Loucy (cell line): ENCODE data around the gene ZBTB16.

Experiments
- EZH2phosphoT487 ChIP-seq: fragments of 200-600 bp; IDR thresholded peaks from 2 replicates; pipeline ENCODE4 v1.6.1; 2018; ENCODE audit warnings: antibody characterized with exemption, mild to moderate bottlenecking, moderate library complexity, borderline replicate concordance
- TF ChIP-seq, protein P1 (sequence below): fragments of 200-600 bp; sonication (generic); conservative IDR thresholded peaks from 2 replicates; pipeline ENCODE4 v1.5.1; 2014; ENCODE audit warnings: mild to moderate bottlenecking, antibody characterized with exemption, low read length

DNA sequence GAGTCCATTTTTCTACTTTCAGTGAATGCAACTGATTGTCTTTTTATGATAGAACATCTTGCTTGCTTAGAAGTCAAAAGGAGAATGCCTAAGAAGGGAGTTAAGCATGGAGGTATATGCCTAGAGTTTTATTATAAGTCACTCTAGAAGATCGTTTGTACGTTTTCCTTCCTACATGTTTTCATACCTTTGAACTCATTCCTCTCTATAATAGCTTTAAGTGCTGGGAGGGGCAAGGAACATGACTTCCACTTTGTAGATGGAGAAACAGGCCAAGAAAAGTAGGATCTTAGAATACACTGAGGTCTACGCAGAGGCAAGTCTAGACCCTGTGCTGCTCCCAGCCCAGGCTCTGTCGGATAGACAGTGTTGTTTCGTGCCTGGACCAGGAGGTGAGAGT is 114.3 kb downstream of the ZBTB16 start:
- TF ChIP-seq, protein P1, sequence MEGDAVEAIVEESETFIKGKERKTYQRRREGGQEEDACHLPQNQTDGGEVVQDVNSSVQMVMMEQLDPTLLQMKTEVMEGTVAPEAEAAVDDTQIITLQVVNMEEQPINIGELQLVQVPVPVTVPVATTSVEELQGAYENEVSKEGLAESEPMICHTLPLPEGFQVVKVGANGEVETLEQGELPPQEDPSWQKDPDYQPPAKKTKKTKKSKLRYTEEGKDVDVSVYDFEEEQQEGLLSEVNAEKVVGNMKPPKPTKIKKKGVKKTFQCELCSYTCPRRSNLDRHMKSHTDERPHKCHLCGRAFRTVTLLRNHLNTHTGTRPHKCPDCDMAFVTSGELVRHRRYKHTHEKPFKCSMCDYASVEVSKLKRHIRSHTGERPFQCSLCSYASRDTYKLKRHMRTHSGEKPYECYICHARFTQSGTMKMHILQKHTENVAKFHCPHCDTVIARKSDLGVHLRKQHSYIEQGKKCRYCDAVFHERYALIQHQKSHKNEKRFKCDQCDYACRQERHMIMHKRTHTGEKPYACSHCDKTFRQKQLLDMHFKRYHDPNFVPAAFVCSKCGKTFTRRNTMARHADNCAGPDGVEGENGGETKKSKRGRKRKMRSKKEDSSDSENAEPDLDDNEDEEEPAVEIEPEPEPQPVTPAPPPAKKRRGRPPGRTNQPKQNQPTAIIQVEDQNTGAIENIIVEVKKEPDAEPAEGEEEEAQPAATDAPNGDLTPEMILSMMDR = no peak
- TF ChIP-seq EZH2phosphoT487 = no peak
